ENCODE data around the gene ZNF865.
A peak's percentile ranks its signal among the peaks of the same experiment; 100 is the strongest.

ZNF865 gene

GRCh38 chr19:55597501-55597921 is 7.9 kb upstream of the ZNF865 start:
- Mint-ChIP-seq H3K36me3 (peaks cover 20% of the 10 kb centered on the region), H3K4me3 (no peak overlapping the region), H3K27ac (no peak overlapping the region), H3K27me3 (no peaks in the 10 kb centered on the region), H3K9me3 (ENCODE audit: low read depth) (no peaks in the 10 kb centered on the region), H3K4me1 (ENCODE audit: low read depth) (peaks cover 18% of the 10 kb centered on the region)

GRCh38 chr19:55598034-55598433 is 7.4 kb upstream of the ZNF865 start:
- no peak overlapping the region for H3K4me3 Mint-ChIP-seq
- H3K36me3 Mint-ChIP-seq: peaks cover 20% of the 10 kb centered on the region
- H3K27ac Mint-ChIP-seq: no peak overlapping the region
- no peaks in the 10 kb centered on the region for H3K27me3 Mint-ChIP-seq
- peaks cover 18% of the 10 kb centered on the region for H3K4me1 Mint-ChIP-seq (ENCODE audit: low read depth)
- no peaks in the 10 kb centered on the region for H3K9me3 Mint-ChIP-seq (ENCODE audit: low read depth)

GRCh38 chr19:55598719-55599467 is 6.6 kb upstream of the ZNF865 start:
- Mint-ChIP-seq H3K9me3 (ENCODE audit: low read depth) (no peaks in the 10 kb centered on the region), H3K4me1 (ENCODE audit: low read depth) (peaks cover 23% of the 10 kb centered on the region), H3K27ac (peak overlapping the region; percentile 100), H3K36me3 (peaks cover 20% of the 10 kb centered on the region), H3K4me3 (peak overlapping the region; percentile 99), H3K27me3 (no peaks in the 10 kb centered on the region)

DNA sequence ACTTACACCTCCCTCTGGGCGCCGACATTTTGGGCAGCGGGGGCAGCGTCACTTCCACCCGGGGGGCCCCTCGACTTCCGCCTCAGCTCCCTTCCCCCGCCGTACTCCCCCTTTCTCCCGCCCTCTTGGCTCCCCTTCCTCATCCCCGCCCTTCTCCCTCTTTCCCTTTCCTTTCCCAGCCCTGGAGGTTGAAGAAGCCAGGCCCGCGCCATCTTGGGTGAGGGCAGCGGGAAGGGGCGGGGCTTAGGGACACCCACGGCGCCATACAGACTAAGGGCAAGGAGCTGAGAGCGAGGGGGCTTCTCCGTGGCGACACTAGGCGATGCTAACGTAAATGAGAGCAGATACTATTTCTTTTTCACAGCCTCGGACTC is 6.0 kb upstream of the ZNF865 start, which contains the start of gene FIZ1:
Gene FIZ1 (minus strand): TSS at position 50 of the 374 bp plus-strand sequence. CDS start 1,652 bp downstream, outside the sequence.
- Mint-ChIP-seq H3K9me3 (ENCODE audit: low read depth) (no peaks in the 10 kb centered on the region), H3K36me3 (peaks cover 20% of the 10 kb centered on the region), H3K4me3 (peak within 1 kb of the TSS; percentile 99), H3K27ac (peak within 1 kb of the TSS; percentile 100), H3K4me1 (ENCODE audit: low read depth) (peaks cover 25% of the 10 kb centered on the region), H3K27me3 (no peaks in the 10 kb centered on the region)

- H3K4me3 Mint-ChIP-seq: peak within 1 kb of the TSS; percentile 99
- no peaks in the 10 kb centered on the region for H3K27me3 Mint-ChIP-seq
- peaks cover 29% of the 10 kb centered on the region for H3K4me1 Mint-ChIP-seq (ENCODE audit: low read depth)
- H3K36me3 Mint-ChIP-seq: peaks cover 16% of the 10 kb centered on the region
- H3K27ac Mint-ChIP-seq: peak within 1 kb of the TSS; percentile 100
- H3K9me3 Mint-ChIP-seq (ENCODE audit: low read depth): no peaks in the 10 kb centered on the region
Measured at GRCh38 chr19:55599842-55600661, 5.4 kb upstream of the ZNF865 start, which contains the start of gene ZNF524. Gene ZNF524 (plus strand): TSS chr19:55600288. CDS start chr19:55602113, 1,825 bp downstream.

- peak overlapping the region; percentile 81 for H3K27ac Mint-ChIP-seq
- no peaks in the 10 kb centered on the region for H3K9me3 Mint-ChIP-seq (ENCODE audit: low read depth)
- no peaks in the 10 kb centered on the region for H3K27me3 Mint-ChIP-seq
- H3K4me1 Mint-ChIP-seq (ENCODE audit: low read depth): peaks cover 27% of the 10 kb centered on the region
- peaks cover 10% of the 10 kb centered on the region for H3K36me3 Mint-ChIP-seq
- peak overlapping the region; percentile 87 for H3K4me3 Mint-ChIP-seq
Measured at GRCh38 chr19:55600662-55601028, 4.8 kb upstream of the ZNF865 start.

- no peaks in the 10 kb centered on the region for H3K27me3 Mint-ChIP-seq
- no peaks in the 10 kb centered on the region for H3K9me3 Mint-ChIP-seq (ENCODE audit: low read depth)
- peak overlapping the region; percentile 87 for H3K4me3 Mint-ChIP-seq
- H3K4me1 Mint-ChIP-seq (ENCODE audit: low read depth): peaks cover 28% of the 10 kb centered on the region
- peaks cover 8% of the 10 kb centered on the region for H3K36me3 Mint-ChIP-seq
- H3K27ac Mint-ChIP-seq: peak overlapping the region; percentile 81
Measured at GRCh38 chr19:55601084-55601483, 4.4 kb upstream of the ZNF865 start.

- peaks cover 38% of the 10 kb centered on the region for H3K4me1 Mint-ChIP-seq (ENCODE audit: low read depth)
- H3K36me3 Mint-ChIP-seq: peaks cover 4% of the 10 kb centered on the region
- no peak overlapping the region for H3K4me3 Mint-ChIP-seq
- no peaks in the 10 kb centered on the region for H3K27me3 Mint-ChIP-seq
- H3K9me3 Mint-ChIP-seq (ENCODE audit: low read depth): no peaks in the 10 kb centered on the region
- H3K27ac Mint-ChIP-seq: no peak overlapping the region
Measured at GRCh38 chr19:55602104-55603001, 3.1 kb upstream of the ZNF865 start.

DNA sequence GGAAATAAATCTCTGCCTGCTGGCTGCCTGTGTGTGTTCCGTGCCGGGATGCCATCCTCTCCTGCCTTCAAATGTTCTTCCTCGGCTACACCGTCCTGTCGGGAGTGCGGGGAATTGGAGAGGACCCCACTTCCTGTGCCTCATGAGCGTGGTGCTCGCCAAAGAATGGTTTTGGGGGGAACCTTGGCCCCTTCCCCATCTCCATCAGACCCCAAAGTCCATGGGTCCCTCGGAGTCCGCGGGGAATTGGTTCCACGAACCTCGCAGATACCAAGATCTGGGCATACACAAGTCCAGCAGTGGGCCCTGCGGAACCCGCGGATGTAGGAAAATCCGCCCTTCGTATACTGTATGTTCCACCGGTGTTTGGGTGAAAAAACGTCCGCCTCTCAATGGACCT is 2.3 kb upstream of the ZNF865 start:
- H3K4me3 Mint-ChIP-seq: peak overlapping the region; percentile 46
- peaks cover 4% of the 10 kb centered on the region for H3K36me3 Mint-ChIP-seq
- peaks cover 46% of the 10 kb centered on the region for H3K4me1 Mint-ChIP-seq (ENCODE audit: low read depth)
- no peaks in the 10 kb centered on the region for H3K27me3 Mint-ChIP-seq
- no peak overlapping the region for H3K27ac Mint-ChIP-seq
- H3K9me3 Mint-ChIP-seq (ENCODE audit: low read depth): no peaks in the 10 kb centered on the region

DNA sequence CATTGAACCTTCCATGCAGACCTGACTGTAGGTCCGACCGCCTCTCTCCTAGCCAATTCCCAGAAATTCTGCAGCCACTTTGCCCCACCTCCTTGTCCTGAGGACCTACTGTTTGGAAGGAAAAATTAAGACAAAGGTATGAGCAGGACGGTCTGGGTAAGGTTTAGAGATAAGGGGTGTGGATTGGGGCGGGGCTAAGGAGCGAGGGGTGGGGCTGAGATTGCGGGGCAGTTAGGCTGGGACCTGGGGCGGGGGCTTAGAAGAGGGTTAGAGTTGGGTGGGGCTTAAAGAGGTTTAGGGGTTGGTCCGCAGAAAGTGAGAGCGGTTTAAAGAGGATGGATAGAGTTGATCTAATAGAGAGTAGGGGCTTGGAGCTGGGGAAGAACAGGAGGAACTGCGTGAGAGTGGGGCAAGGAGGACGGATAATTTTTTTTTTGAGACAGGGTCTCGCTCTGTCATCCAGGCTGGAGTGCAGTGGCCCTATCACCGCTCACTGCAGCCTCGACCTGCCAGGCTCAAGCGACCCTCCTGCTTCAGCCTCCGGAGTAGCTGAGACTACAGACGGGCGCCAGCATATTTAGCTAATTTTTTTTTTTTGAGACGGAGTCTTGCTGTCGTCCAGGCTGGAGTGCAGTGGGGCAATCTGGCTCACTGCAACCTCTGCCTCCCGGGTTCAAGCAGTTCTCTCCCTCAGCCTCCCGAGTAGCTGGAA is 1.7 kb upstream of the ZNF865 start:
- H3K27ac Mint-ChIP-seq: peak overlapping the region; percentile 28
- H3K27me3 Mint-ChIP-seq: no peaks in the 10 kb centered on the region
- peak overlapping the region; percentile 46 for H3K4me3 Mint-ChIP-seq
- H3K9me3 Mint-ChIP-seq (ENCODE audit: low read depth): no peaks in the 10 kb centered on the region
- H3K36me3 Mint-ChIP-seq: peaks cover 2% of the 10 kb centered on the region
- H3K4me1 Mint-ChIP-seq (ENCODE audit: low read depth): peaks cover 47% of the 10 kb centered on the region

DNA sequence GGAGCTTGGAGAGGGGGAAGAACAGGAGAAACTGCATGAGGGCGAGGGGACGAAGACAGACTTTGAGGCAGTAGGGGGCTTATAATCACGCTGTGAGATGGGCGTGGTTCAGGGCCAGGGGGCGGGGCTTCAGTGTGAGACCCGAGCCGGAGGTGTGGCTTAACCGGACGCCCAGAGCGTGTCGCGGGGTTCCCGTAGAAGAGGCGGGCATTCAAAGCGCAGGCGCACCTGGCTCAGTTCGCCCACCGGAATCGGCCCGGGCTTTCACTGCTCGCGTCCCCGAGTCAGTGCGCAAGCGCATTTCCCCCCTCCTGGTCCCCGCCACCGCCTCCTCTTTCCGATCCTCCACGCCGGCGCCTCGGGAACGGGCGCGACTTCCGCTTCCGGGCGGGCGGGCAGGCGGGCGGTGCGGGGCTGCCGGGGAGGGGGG is 225 bp upstream of the ZNF865 start:
- Mint-ChIP-seq H3K4me1 (ENCODE audit: low read depth) (peaks cover 53% of the 10 kb centered on the region), H3K27me3 (no peaks in the 10 kb centered on the region)

GRCh38 chr19:55606471-55606787 is 982 bp downstream of the ZNF865 start:
- peaks cover 59% of the 10 kb centered on the region for H3K4me1 Mint-ChIP-seq (ENCODE audit: low read depth)
- no peaks in the 10 kb centered on the region for H3K27me3 Mint-ChIP-seq
- H3K36me3 Mint-ChIP-seq: peaks cover 2% of the 10 kb centered on the region
- H3K9me3 Mint-ChIP-seq (ENCODE audit: low read depth): no peaks in the 10 kb centered on the region
- peak overlapping the region; percentile 97 for H3K4me3 Mint-ChIP-seq
- H3K27ac Mint-ChIP-seq: peak overlapping the region; percentile 97

More for the DNA sequence above, 225 bp upstream of the ZNF865 start:
- peaks cover 2% of the 10 kb centered on the region for H3K36me3 Mint-ChIP-seq
- H3K9me3 Mint-ChIP-seq (ENCODE audit: low read depth): no peaks in the 10 kb centered on the region
- peak overlapping the region; percentile 93 for H3K4me3 Mint-ChIP-seq
- peak overlapping the region; percentile 94 for H3K27ac Mint-ChIP-seq

DNA sequence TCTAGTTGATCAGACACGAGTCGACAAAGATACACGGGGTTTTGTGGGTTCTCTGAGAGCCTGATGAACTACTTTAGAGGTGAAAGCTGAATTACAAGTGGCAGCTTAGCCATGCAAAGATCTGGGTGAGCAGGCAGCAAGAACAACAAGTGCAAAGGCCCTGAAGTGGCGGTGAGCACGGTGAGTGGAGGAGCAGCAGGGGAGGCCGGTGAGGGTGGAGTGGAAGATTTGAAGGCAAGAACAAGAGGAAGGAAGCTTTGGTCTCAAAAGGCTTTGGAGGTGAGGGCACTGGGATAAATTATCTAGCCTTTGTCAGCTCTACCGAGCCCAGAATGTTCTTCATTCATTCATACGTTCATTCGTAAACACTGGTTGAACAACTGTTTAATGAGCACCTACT is 1.4 kb downstream of the ZNF865 start:
- Mint-ChIP-seq H3K36me3 (peaks cover 2% of the 10 kb centered on the region), H3K9me3 (ENCODE audit: low read depth) (no peaks in the 10 kb centered on the region), H3K27ac (peak overlapping the region; percentile 97), H3K4me3 (peak overlapping the region; percentile 97), H3K27me3 (no peaks in the 10 kb centered on the region), H3K4me1 (ENCODE audit: low read depth) (peaks cover 59% of the 10 kb centered on the region)

DNA sequence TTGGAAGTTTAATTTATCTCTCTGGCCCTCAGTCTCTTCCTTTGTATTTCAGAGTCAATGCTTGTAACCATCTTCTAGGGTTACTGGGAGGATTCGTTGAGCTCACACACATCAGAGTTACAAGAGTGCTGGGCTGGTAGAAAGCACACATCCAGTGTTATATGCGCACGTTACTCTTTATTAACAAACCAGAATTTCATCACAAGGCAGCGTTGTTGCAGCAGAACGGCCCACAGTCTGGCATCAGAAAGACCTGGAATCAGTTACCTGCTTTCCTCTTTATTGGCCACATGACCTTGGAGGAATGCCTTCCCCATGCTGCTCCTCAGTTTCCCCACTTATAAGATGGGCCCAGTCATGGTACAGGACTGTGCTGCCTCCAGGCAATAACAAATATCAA is 3.9 kb downstream of the ZNF865 start:
- Mint-ChIP-seq H3K27me3 (no peaks in the 10 kb centered on the region), H3K9me3 (ENCODE audit: low read depth) (no peaks in the 10 kb centered on the region), H3K4me3 (no peak overlapping the region), H3K4me1 (ENCODE audit: low read depth) (peaks cover 58% of the 10 kb centered on the region), H3K36me3 (peaks cover 2% of the 10 kb centered on the region), H3K27ac (peak overlapping the region; percentile 56)
